ENCODE results near the gene RPS27A. TPM values are rescaled to one million over a fixed set of nuclear protein-coding genes. Genes with fewer than 3 reads are reported as not detected.
"Not testable (repeated sequence)": the region's sequence is repeated elsewhere in the genome, so short reads cannot be mapped to it uniquely, and the experiment has no call there.

Gene RPS27A
- total and polyA plus RNA-seq, 9 of the 15 experiments (the other 6 are each of a cell fraction or from before 2014, with no cell fraction given) = 1,383 to 3,282 (median 2,242) TPM

DNA sequence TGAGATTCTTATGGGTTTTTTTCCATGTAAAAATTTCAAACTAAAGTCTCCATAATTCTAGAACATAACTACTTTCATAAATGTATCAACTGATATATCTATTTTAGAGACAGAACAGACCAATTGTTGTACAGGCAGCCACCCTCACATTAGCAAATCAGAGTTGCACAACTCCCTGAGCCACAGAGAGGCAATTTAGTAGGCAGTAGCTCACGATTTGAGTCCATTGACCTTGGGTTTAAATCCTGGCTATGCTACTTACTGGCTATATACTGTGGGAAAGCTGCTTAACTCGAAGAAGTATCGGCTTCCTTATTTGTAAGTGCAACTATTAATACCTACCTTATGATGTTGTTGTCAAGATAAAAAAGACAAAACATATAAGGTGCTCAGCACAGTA, 20.3 kb downstream of the RPS27A start (continued):
- TF ChIP-seq, protein P1, sequence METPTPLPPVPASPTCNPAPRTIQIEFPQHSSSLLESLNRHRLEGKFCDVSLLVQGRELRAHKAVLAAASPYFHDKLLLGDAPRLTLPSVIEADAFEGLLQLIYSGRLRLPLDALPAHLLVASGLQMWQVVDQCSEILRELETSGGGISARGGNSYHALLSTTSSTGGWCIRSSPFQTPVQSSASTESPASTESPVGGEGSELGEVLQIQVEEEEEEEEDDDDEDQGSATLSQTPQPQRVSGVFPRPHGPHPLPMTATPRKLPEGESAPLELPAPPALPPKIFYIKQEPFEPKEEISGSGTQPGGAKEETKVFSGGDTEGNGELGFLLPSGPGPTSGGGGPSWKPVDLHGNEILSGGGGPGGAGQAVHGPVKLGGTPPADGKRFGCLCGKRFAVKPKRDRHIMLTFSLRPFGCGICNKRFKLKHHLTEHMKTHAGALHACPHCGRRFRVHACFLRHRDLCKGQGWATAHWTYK (CRISPR knock-in tag; IDR thresholded peaks at IDR 0.05) = no peak
- no peak for TF ChIP-seq POLR3G (IDR thresholded peaks at IDR 0.05; ENCODE audit: extremely low read depth, insufficient read length, insufficient replicate concordance)
- TF ChIP-seq ZNF408 (CRISPR knock-in tag; IDR thresholded peaks at IDR 0.05; ENCODE audit: low read depth) = no peak
- TF ChIP-seq, protein P2, sequence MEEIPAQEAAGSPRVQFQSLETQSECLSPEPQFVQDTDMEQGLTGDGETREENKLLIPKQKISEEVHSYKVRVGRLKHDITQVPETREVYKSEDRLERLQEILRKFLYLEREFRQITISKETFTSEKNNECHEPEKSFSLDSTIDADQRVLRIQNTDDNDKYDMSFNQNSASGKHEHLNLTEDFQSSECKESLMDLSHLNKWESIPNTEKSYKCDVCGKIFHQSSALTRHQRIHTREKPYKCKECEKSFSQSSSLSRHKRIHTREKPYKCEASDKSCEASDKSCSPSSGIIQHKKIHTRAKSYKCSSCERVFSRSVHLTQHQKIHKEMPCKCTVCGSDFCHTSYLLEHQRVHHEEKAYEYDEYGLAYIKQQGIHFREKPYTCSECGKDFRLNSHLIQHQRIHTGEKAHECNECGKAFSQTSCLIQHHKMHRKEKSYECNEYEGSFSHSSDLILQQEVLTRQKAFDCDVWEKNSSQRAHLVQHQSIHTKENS (CRISPR knock-in tag; IDR thresholded peaks at IDR 0.05) = no peak
- TF ChIP-seq MAFK (IDR thresholded peaks at IDR 0.05; ENCODE audit: low read length) = no peak
- TF ChIP-seq MIER1 (IDR thresholded peaks at IDR 0.05; ENCODE audit: low read depth) = no peak
- no peak for TF ChIP-seq KAT2B (IDR thresholded peaks at IDR 0.05; ENCODE audit: low read depth, low read length)
- TF ChIP-seq, protein P3, sequence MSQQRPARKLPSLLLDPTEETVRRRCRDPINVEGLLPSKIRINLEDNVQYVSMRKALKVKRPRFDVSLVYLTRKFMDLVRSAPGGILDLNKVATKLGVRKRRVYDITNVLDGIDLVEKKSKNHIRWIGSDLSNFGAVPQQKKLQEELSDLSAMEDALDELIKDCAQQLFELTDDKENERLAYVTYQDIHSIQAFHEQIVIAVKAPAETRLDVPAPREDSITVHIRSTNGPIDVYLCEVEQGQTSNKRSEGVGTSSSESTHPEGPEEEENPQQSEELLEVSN (IDR thresholded peaks at IDR 0.05; ENCODE audit: borderline replicate concordance in 1 of 2, extremely low read depth in 1 of 2, insufficient read depth in 1 of 2, insufficient read length in 1 of 2, low read depth in 1 of 2, low read length in 1 of 2, poor library complexity in 1 of 2, severe bottlenecking in 1 of 2) = no peak
- no peak for TF ChIP-seq SUPT5H (IDR thresholded peaks at IDR 0.05)
- no peak for TF ChIP-seq ZNF134 (CRISPR knock-in tag; conservative IDR thresholded peaks at IDR 0.05)

DNA sequence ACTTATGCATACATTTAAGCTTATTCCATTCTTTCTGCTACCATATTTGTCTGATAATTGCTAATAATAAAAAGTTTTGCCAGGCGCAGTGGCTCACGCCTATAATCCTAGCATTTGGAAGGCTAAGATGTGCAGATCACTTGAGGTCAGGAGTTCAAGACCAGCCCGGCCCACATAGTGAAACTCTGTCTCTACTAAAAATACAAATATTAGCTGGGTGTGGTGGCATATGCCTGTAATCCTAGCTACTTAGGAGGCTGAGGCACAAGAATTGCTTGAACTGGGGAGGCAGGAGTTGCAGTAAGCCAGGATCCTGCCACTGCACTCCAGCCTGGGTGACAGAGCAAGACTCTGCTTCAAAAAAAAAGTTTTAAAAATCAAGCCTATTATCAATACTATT, 27.1 kb downstream of the RPS27A start:
- H2AFZ ChIP-seq (ENCODE audit: low read depth, low read length); H4K20me1 ChIP-seq (replicated peaks; ENCODE audit: control insufficient read depth, insufficient read depth, low read length); H3K79me2 ChIP-seq (ENCODE audit: control insufficient read depth, insufficient read depth, low read length); intact Hi-C loops (cut with micrococcal nuclease); H3K9me1 ChIP-seq (ENCODE audit: control insufficient read depth, insufficient read depth, low read length); H3K4me2 ChIP-seq (ENCODE audit: insufficient read depth, low read length); H3K27ac ChIP-seq (ENCODE audit: extremely low read depth, low read depth, low read length); H3K4me1 ChIP-seq (replicated peaks in 1 of 2; ENCODE audit: control insufficient read depth in 2 of 2, insufficient read depth in 2 of 2, low read length in 2 of 2); ATAC-seq; H3K4me3 ChIP-seq; H3K27me3 ChIP-seq (ENCODE audit: control insufficient read depth in 2 of 2, insufficient read depth in 2 of 2, low read length in 2 of 2); H3K9ac ChIP-seq (ENCODE audit: insufficient read depth in 1 of 2, low read depth in 2 of 2, low read length in 2 of 2); DNase-seq (ENCODE audit: extremely low read depth in 1 of 4, low spot score in 3 of 4); BruUV-seq (replicated peaks); in situ Hi-C loops (cut with MboI); FAIRE-seq; POLR2A ChIA-PET; CTCF ChIA-PET (ENCODE audit: low intra/inter-chr PET ratio); H3K9me3 ChIP-seq (replicated peaks; ENCODE audit: control insufficient read depth, insufficient read depth, low read depth, low read length): not testable (repeated sequence)
- 90% methylated on average over 3 of the region's 3 CpGs for WGBS (ENCODE audit: insufficient coverage, low coverage, missing lambda C conversion rate)
- peaks cover 79% of the 10 kb centered on the region for H3K36me3 ChIP-seq (ENCODE audit: control insufficient read depth, insufficient read depth, low read length)
